IMR-90 (cell line): ENCODE results near the gene HES6. TPM values are rescaled to one million over a fixed set of nuclear protein-coding genes. Genes with fewer than 3 reads are reported as not detected.

Experiments used
- ATAC-seq: fragments of 200-7000 bp; cut with Tn5 transposase; 2 replicates; pipeline ENCODE4 v1.9.1; 2020; ENCODE audit warnings: low read depth, mild to moderate bottlenecking, moderate library complexity
- BruUV-seq: library from RNA; stranded (reverse); fragments of 400-500 nt; replicated peaks from 2 replicates; lab custom pipeline; 2021; lab: Mats Ljungman, UMichigan
- CTCF ChIA-PET: fragments of 300-600 bp; formaldehyde crosslinking; extraction: SDS; loops from one replicate; lab custom pipeline; 2021; ENCODE audit warnings: antibody characterized with exemption; lab: Yijun Ruan, JAX
- POLR2A ChIA-PET: fragments of 300-600 bp; sonication (Branson Sonifier 250); formaldehyde crosslinking; loops from one replicate; lab custom pipeline; 2022; ENCODE audit warnings: antibody characterized with exemption; ENCODE audit not compliant: unreplicated experiment; lab: Charles Lee
- DNase-seq: peaks from one replicate; pipeline ENCODE4 v3.0.0; 2013
- H2AFZ ChIP-seq: replicated peaks from 2 replicates; pipeline ENCODE3; 2013; ENCODE audit warnings: low read length, mild to moderate bottlenecking; ENCODE audit not compliant: poor library complexity
- H2AK5ac ChIP-seq: 2 replicates; pipeline ENCODE4 v1.6.1; 2013; ENCODE audit warnings: low read depth, low read length, inconsistent platforms
- H2AK9ac ChIP-seq: replicated peaks from 2 replicates; pipeline ENCODE3; 2013; ENCODE audit warnings: mild to moderate bottlenecking, low read depth, low read length, moderate library complexity; ENCODE audit not compliant: poor library complexity
- H2BK120ac ChIP-seq: 2 replicates; pipeline ENCODE4 v1.6.1; 2013; ENCODE audit warnings: low read depth, low read length, inconsistent platforms
- H2BK15ac ChIP-seq: 3 replicates; pipeline ENCODE4 v1.6.1; 2013; ENCODE audit warnings: low read depth, low read length, inconsistent platforms
- H2BK20ac ChIP-seq: 2 replicates; pipeline ENCODE4 v1.6.1; 2013; ENCODE audit warnings: low read depth, mild to moderate bottlenecking, inconsistent platforms, low read length, moderate library complexity
- H2BK5ac ChIP-seq: 2 replicates; pipeline ENCODE4 v1.6.1; 2013; ENCODE audit warnings: mild to moderate bottlenecking, low read depth, low read length, inconsistent platforms; ENCODE audit not compliant: poor library complexity, severe bottlenecking
- H3K14ac ChIP-seq: replicated peaks from 2 replicates; pipeline ENCODE4 v1.6.1; 2013; ENCODE audit warnings: low read depth, low read length, inconsistent platforms
- H3K18ac ChIP-seq: 2 replicates; pipeline ENCODE4 v1.6.1; 2013; ENCODE audit warnings: low read depth, low read length, control low read depth
- H3K23ac ChIP-seq: 2 replicates; pipeline ENCODE4 v1.6.1; 2013; ENCODE audit warnings: low read depth, low read length, inconsistent platforms
- H3K27ac ChIP-seq: 2 replicates; pipeline ENCODE4 v1.5.1; 2013; ENCODE audit warnings: mild to moderate bottlenecking, control low read depth, low read length; ENCODE audit not compliant: insufficient read depth
- H3K27me3 ChIP-seq: 2 replicates; pipeline ENCODE4 v1.6.1; 2013; ENCODE audit warnings: low read length; ENCODE audit not compliant: control insufficient read depth, insufficient read depth
- H3K36me3 ChIP-seq: 2 replicates; pipeline ENCODE4 v1.6.1; 2013; ENCODE audit warnings: low read length, mixed read lengths; ENCODE audit not compliant: control insufficient read depth, insufficient read depth
- H3K4ac ChIP-seq: 2 replicates; pipeline ENCODE4 v1.6.1; 2013; ENCODE audit warnings: low read depth, low read length, inconsistent platforms
- H3K4me1 ChIP-seq: 2 replicates; pipeline ENCODE4 v1.6.1; 2013; ENCODE audit warnings: low read length, mixed read lengths; ENCODE audit not compliant: control insufficient read depth, insufficient read depth
- H3K4me2 ChIP-seq: 2 replicates; pipeline ENCODE4 v1.6.1; 2013; ENCODE audit warnings: low read depth, mild to moderate bottlenecking, control low read depth, low read length, moderate library complexity
- H3K4me3 ChIP-seq: 2 replicates; pipeline ENCODE4 v1.5.1; 2013; ENCODE audit warnings: low read depth, mild to moderate bottlenecking, control low read depth, low read length, moderate library complexity; ENCODE audit not compliant: insufficient read depth
- H3K56ac ChIP-seq: 2 replicates; pipeline ENCODE4 v1.6.1; 2013; ENCODE audit warnings: low read length, inconsistent platforms; ENCODE audit not compliant: insufficient read depth; ENCODE audit errors: extremely low read depth
- H3K79me1 ChIP-seq, 2 experiments: 2 replicates each; pipeline ENCODE4 v1.6.1; 2013; ENCODE audit warnings: low read length in 2 of 2, inconsistent platforms in 1 of 2, low read depth in 1 of 2
- H3K9ac ChIP-seq: 2 replicates; pipeline ENCODE4 v1.6.1; 2013; ENCODE audit warnings: low read depth, low read length, control low read depth
- H3K9me1 ChIP-seq: 2 replicates; pipeline ENCODE4 v1.6.1; 2013; ENCODE audit warnings: low read length, inconsistent platforms; ENCODE audit not compliant: insufficient read depth
- H3K9me3 ChIP-seq: 2 replicates; pipeline ENCODE4 v1.6.1; 2013; ENCODE audit warnings: low read length; ENCODE audit not compliant: control insufficient read depth, insufficient read depth
- H4K20me1 ChIP-seq: 2 replicates; pipeline ENCODE4 v1.6.1; 2013; ENCODE audit warnings: low read length, inconsistent platforms; ENCODE audit not compliant: insufficient read depth
- H4K5ac ChIP-seq: 2 replicates; pipeline ENCODE4 v1.6.1; 2013; ENCODE audit warnings: mild to moderate bottlenecking, low read depth, low read length, control low read depth
- H4K8ac ChIP-seq, 2 experiments: 2 replicates each; pipeline ENCODE4 v1.6.1; 2013; ENCODE audit warnings: low read depth in 2 of 2, low read length in 2 of 2, control low read depth in 1 of 2, inconsistent platforms in 1 of 2
- H4K91ac ChIP-seq: 2 replicates; pipeline ENCODE4 v1.6.1; 2013; ENCODE audit warnings: low read depth, low read length, inconsistent platforms; ENCODE audit not compliant: insufficient read depth
- CEBPB ChIP-seq: IDR thresholded peaks from 2 replicates; pipeline ENCODE4 v1.6.1; 2012; ENCODE audit warnings: low read depth, low read length, improper control_type of control experiment
- CHD1 ChIP-seq: IDR thresholded peaks from 2 replicates; pipeline ENCODE4 v1.6.1; 2012; ENCODE audit warnings: low read depth, low read length, improper control_type of control experiment
- MAFK ChIP-seq: IDR thresholded peaks from 2 replicates; pipeline ENCODE4 v1.6.1; 2012; ENCODE audit warnings: low read depth, low read length, improper control_type of control experiment
- MAZ ChIP-seq: IDR thresholded peaks from 2 replicates; pipeline ENCODE4 v1.6.1; 2012; ENCODE audit warnings: low read depth, mild to moderate bottlenecking, low read length, improper control_type of control experiment, moderate library complexity, borderline replicate concordance
- NFE2L2 ChIP-seq: fragments of 150-350 bp; IDR thresholded peaks from 2 replicates; pipeline ENCODE4 v1.6.1; 2016; ENCODE audit warnings: low read depth, mild to moderate bottlenecking, low read length
- POLR2A ChIP-seq: IDR thresholded peaks from 2 replicates; pipeline ENCODE4 v1.6.1; 2012; ENCODE audit warnings: mild to moderate bottlenecking, low read depth, low read length
- RAD21 ChIP-seq: IDR thresholded peaks from 2 replicates; pipeline ENCODE4 v1.6.1; 2012; ENCODE audit warnings: low read length, improper control_type of control experiment
- RCOR1 ChIP-seq: IDR thresholded peaks from 2 replicates; pipeline ENCODE4 v1.6.1; 2012; ENCODE audit warnings: mild to moderate bottlenecking, low read length, improper control_type of control experiment; ENCODE audit not compliant: insufficient replicate concordance
- RFX5 ChIP-seq: IDR thresholded peaks from 2 replicates; pipeline ENCODE4 v1.8.0; 2012; ENCODE audit warnings: low read depth, mild to moderate bottlenecking, low read length, moderate library complexity
- SMC3 ChIP-seq: fragments of 150-350 bp; IDR thresholded peaks from 2 replicates; pipeline ENCODE4 v1.6.1; 2016; ENCODE audit warnings: low read depth, mild to moderate bottlenecking, antibody characterized with exemption, low read length, moderate library complexity
- whole genome bisulfite sequencing, 2 experiments: methylation state at CpG; one replicate each; pipeline versions ENCODE4 v1.1.5 to v1.1.7; 2013; ENCODE audit warnings: missing lambda C conversion rate in 2 of 2; ENCODE audit not compliant: insufficient read length in 1 of 2; ENCODE audit errors: extremely low coverage in 2 of 2; 5-methylcytosine and 5-hydroxymethylcytosine counted together
- dilution Hi-C: fragments of 300-500 bp; cut with HindIII; formaldehyde crosslinking; loops from one replicate; pipeline ENCODE4 v1.14.3; 2018; ENCODE audit warnings: low sequenced_read_pairs; ENCODE audit not compliant: unreplicated experiment
- in situ Hi-C: fragments of 300-500 bp; cut with MboI; formaldehyde crosslinking; loops from 3 replicates; pipeline ENCODE4 v1.14.3; 2019; ENCODE audit warnings: low sequenced_read_pairs, inconsistent platforms, mixed read lengths
- intact Hi-C: fragments of 100-400 bp; cut with micrococcal nuclease; formaldehyde crosslinking; loops from 2 replicates; pipeline ENCODE4 v1.10.0; 2022
- polyA plus RNA-seq, 3 experiments: library from polyadenylated mRNA; depleted of rRNA; stranded (reverse); fragments of >200 nt; gene quantifications; 2 replicates each; pipeline ENCODE4 v1.2.3, GENCODE V29; 2012; ENCODE audit warnings: low replicate concordance in 1 of 3
- total RNA-seq: library from RNA; depleted of rRNA; stranded (reverse); fragments of >200 nt; gene quantifications from 2 replicates; pipeline ENCODE4 v1.2.3, GENCODE V29; 2012
- TF ChIP-seq, protein P1 (sequence below): fragments of 150-350 bp; IDR thresholded peaks from 2 replicates; pipeline ENCODE4 v1.6.1; 2016; ENCODE audit warnings: low read depth, mild to moderate bottlenecking, low read length, moderate library complexity, borderline replicate concordance

Gene HES6
- total and polyA plus RNA-seq, 2 of the 4 experiments (the other 2 are of a cell fraction): 1.3 to 3.3 TPM

DNA sequence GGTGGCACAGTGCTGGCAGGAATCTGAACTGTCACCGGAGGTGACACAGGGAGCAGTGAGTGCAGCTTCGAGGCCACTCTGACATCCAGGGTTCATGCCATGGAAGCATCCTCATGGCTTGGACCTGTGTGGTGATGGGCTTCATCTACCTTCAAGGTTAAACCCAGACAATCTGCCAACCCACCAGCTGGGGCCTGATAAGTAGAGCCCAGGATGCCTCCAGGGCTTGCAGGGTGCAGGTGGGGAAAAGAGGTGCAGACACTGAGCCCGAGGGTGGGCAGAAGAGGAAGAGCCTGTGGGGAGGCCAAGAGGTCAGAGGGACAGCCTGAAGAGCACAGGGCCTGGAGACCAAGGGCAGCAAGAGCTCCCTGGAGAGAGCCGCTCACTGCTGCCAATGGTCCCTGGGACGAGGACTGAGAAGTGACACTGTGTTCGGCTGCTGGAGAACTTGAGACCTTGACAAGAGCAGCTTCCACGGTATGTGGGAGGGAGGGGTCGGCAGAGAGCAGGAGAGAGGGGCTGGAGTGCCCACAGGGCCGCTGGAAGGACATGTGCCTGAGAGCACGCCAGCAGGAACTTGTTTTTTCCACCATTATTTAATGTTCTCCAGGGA lies 8.1 kb upstream of the HES6 start:
- H3K4me2 ChIP-seq: no peak overlapping the region
- intact Hi-C loops: no loop called here
- no peak overlapping the region for H2BK120ac ChIP-seq
- no peak overlapping the region for H3K27ac ChIP-seq
- H3K27me3 ChIP-seq: no peaks in the 10 kb centered on the region
- dilution Hi-C loops: no loop called here
- H3K9me1 ChIP-seq: no peaks in the 10 kb centered on the region
- H3K23ac ChIP-seq: no peak overlapping the region
- POLR2A ChIA-PET: no interaction called here
- H3K9ac ChIP-seq: no peak overlapping the region
- no peaks in the 10 kb centered on the region for H3K79me1 ChIP-seq
- no peak overlapping the region for H3K4me3 ChIP-seq
- no peak overlapping the region for H4K91ac ChIP-seq
- no peak overlapping the region for H2AK5ac ChIP-seq
- no peaks in the 10 kb centered on the region for H3K9me3 ChIP-seq
- no peaks in the 10 kb centered on the region for H4K20me1 ChIP-seq
- no TSS peak for BruUV-seq
- no peak overlapping the region for H2AK9ac ChIP-seq
- H2BK15ac ChIP-seq: no peak overlapping the region
- in situ Hi-C loops: no loop called here
- no peak overlapping the region for H2BK5ac ChIP-seq
- TF ChIP-seq RCOR1: no peak
- TF ChIP-seq MAFK: no peak
- TF ChIP-seq POLR2A: no peak
- no peak for TF ChIP-seq MAZ
- TF ChIP-seq CEBPB: no peak
- TF ChIP-seq, protein P1, sequence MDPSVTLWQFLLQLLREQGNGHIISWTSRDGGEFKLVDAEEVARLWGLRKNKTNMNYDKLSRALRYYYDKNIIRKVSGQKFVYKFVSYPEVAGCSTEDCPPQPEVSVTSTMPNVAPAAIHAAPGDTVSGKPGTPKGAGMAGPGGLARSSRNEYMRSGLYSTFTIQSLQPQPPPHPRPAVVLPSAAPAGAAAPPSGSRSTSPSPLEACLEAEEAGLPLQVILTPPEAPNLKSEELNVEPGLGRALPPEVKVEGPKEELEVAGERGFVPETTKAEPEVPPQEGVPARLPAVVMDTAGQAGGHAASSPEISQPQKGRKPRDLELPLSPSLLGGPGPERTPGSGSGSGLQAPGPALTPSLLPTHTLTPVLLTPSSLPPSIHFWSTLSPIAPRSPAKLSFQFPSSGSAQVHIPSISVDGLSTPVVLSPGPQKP: no peak
- TF ChIP-seq NFE2L2: no peak
- no peak for TF ChIP-seq CHD1
- TF ChIP-seq RFX5: no peak
- no peak for TF ChIP-seq RAD21
- no peak for TF ChIP-seq SMC3
- H4K5ac ChIP-seq: no peak overlapping the region
- no peak overlapping the region for H4K8ac ChIP-seq
- ATAC-seq: no peak
- DNase-seq: no peak
- no peak overlapping the region for H2BK20ac ChIP-seq
- H3K14ac ChIP-seq: no peak overlapping the region
- no peak overlapping the region for H2AFZ ChIP-seq
- no peak overlapping the region for H3K18ac ChIP-seq
- CTCF ChIA-PET: no interaction called here
- peaks cover 12% of the 10 kb centered on the region for H3K36me3 ChIP-seq
- 79% methylated on average over 4 of the region's 10 CpGs; no CpG with 5 or more reads in 1 of the 2 experiments for WGBS, 2 experiments
- no peak overlapping the region for H3K4ac ChIP-seq
- no peak overlapping the region for H3K56ac ChIP-seq
- no peaks in the 10 kb centered on the region for H3K4me1 ChIP-seq
